Neural progenitor cell (in vitro differentiated cells): ENCODE data around the gene UBAC1. TPM values are rescaled to one million over a fixed set of nuclear protein-coding genes. Genes with fewer than 3 reads are reported as not detected.
A peak's percentile ranks its signal among the peaks of the same experiment; 100 is the strongest.
"Not testable (repeated sequence)": the region's sequence is repeated elsewhere in the genome, so short reads cannot be mapped to it uniquely, and the experiment has no call there.

Experiments
- DNase-seq: peaks from one replicate; pipeline ENCODE4 v3.0.0-alpha.2; 2016; ENCODE audit warnings: low spot score
- H2AFZ ChIP-seq: fragments of 200-600 bp; sonication (generic); replicated peaks from 2 replicates; pipeline ENCODE4 v1.6.1; 2016; ENCODE audit warnings: antibody characterized with exemption
- H3F3A ChIP-seq: fragments of 200-600 bp; sonication (generic); 2 replicates; pipeline ENCODE4 v1.6.1; 2016; ENCODE audit warnings: antibody characterized with exemption, low read depth
- H3K27ac ChIP-seq: fragments of 200-600 bp; sonication (generic); 2 replicates; pipeline ENCODE4 v1.5.1; 2016; ENCODE audit warnings: mild to moderate bottlenecking
- H3K27me3 ChIP-seq: fragments of 200-600 bp; sonication (generic); 2 replicates; pipeline ENCODE4 v1.6.1; 2016; ENCODE audit warnings: mild to moderate bottlenecking, moderate library complexity
- H3K36me3 ChIP-seq: fragments of 200-600 bp; sonication (generic); 2 replicates; pipeline ENCODE4 v1.5.1; 2016
- H3K4me1 ChIP-seq: fragments of 200-600 bp; sonication (generic); 2 replicates; pipeline ENCODE4 v1.6.1; 2016; ENCODE audit warnings: mixed run types
- H3K4me2 ChIP-seq: fragments of 200-600 bp; sonication (generic); 2 replicates; pipeline ENCODE4 v1.6.1; 2016
- H3K4me3 ChIP-seq: fragments of 200-600 bp; sonication (generic); 2 replicates; pipeline ENCODE4 v1.5.1; 2016
- H3K79me2 ChIP-seq: fragments of 200-600 bp; sonication (generic); 2 replicates; pipeline ENCODE4 v1.6.1; 2016; ENCODE audit warnings: low read depth
- H3K9ac ChIP-seq: fragments of 200-600 bp; sonication (generic); 2 replicates; pipeline ENCODE4 v1.6.1; 2016
- H3K9me3 ChIP-seq: fragments of 200-600 bp; sonication (generic); 2 replicates; pipeline ENCODE4 v1.5.1; 2016; ENCODE audit warnings: low read depth
- H4K20me1 ChIP-seq: fragments of 200-600 bp; sonication (generic); 2 replicates; pipeline ENCODE4 v1.6.1; 2016; ENCODE audit warnings: low read depth
- H3K27ac Mint-ChIP-seq: 3 replicates; pipeline ENCODE4 v1.8.0; 2021; ENCODE audit warnings: mixed read lengths
- H3K27me3 Mint-ChIP-seq: 2 replicates; pipeline ENCODE4 v1.8.0; 2022; ENCODE audit warnings: low read depth, mild to moderate bottlenecking, inconsistent platforms, moderate library complexity, mixed read lengths; ENCODE audit not compliant: insufficient read depth
- H3K36me3 Mint-ChIP-seq: 3 replicates; pipeline ENCODE4 v1.8.0; 2021; ENCODE audit warnings: mixed read lengths
- H3K4me1 Mint-ChIP-seq: 3 replicates; pipeline ENCODE4 v1.8.0; 2021; ENCODE audit warnings: mixed read lengths
- H3K4me3 Mint-ChIP-seq: 3 replicates; pipeline ENCODE4 v1.8.0; 2021; ENCODE audit warnings: mild to moderate bottlenecking, moderate library complexity, mixed read lengths
- H3K9me3 Mint-ChIP-seq: 3 replicates; pipeline ENCODE4 v1.8.0; 2020; ENCODE audit warnings: mixed read lengths
- EZH2 ChIP-seq: fragments of 200-600 bp; sonication (generic); IDR thresholded peaks from 2 replicates; pipeline ENCODE4 v1.6.1; 2017; ENCODE audit warnings: antibody characterized with exemption, mild to moderate bottlenecking, moderate library complexity
- EZH2phosphoT487 ChIP-seq: fragments of 200-600 bp; sonication (generic); IDR thresholded peaks from 2 replicates; pipeline ENCODE4 v1.6.1; 2017; ENCODE audit warnings: antibody characterized with exemption
- total RNA-seq: library from RNA; depleted of rRNA; stranded (reverse); fragments of >200 nt; gene quantifications from 2 replicates; pipeline ENCODE4 v1.2.3, GENCODE V29; 2015; ENCODE audit warnings: low replicate concordance
- TF ChIP-seq, protein P1 (sequence below): fragments of 200-600 bp; sonication (generic); IDR thresholded peaks from 2 replicates; pipeline ENCODE4 v1.5.1; 2017; ENCODE audit warnings: antibody characterized with exemption, mild to moderate bottlenecking

Gene UBAC1
- total RNA-seq, 1 donor from 2014 or later: 66.0 TPM

DNA sequence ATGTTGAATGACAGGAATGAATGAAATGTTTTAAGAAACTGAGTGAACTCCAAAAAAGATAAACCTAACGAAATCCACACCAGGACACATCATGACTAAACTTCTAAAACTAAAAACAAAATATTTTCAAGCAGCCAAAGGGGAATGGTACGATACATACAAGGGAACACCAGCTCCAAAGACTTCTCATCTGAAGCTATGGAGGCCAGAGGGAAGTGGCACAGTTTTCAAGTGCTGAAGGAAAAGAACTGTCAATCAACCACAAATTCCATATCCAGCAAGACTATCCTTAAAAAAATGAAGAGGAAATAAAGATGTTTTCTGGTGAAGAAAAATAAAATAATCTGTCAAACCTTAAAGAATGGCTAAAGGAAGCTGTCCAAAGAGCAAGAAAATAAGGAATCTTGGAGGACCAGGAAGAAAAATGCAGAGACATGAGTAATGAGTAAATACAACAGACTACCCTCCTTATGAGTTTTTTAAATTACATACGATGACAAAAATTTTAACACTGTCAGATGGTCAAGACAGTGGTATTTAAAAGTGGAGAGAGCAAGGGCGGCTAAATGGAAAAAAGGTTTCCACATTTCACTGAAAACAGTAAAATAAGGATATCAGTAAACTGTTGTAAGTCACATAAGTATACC is 65.8 kb downstream of the UBAC1 start:
- Histone ChIP-seq H3K27ac (no peak overlapping the region), H2AFZ (no peak overlapping the region), H3K4me3 (no peak overlapping the region), H3K9ac (no peak overlapping the region), H3K79me2 (peaks cover 100% of the 10 kb centered on the region), H3K36me3 (peaks cover 22% of the 10 kb centered on the region), H3K4me1 (peaks cover 19% of the 10 kb centered on the region), H4K20me1 (peaks cover 63% of the 10 kb centered on the region), H3K27me3 (no peaks in the 10 kb centered on the region), H3F3A (peaks cover 9% of the 10 kb centered on the region), H3K9me3 (peaks cover 20% of the 10 kb centered on the region), H3K4me2 (no peak overlapping the region)
- Mint-ChIP-seq H3K9me3 (peaks cover 62% of the 10 kb centered on the region), H3K27ac (no peak overlapping the region), H3K4me1 (peaks cover 18% of the 10 kb centered on the region), H3K36me3 (peaks cover 58% of the 10 kb centered on the region), H3K4me3 (no peak overlapping the region), H3K27me3 (no peaks in the 10 kb centered on the region)
- TF ChIP-seq, protein P1, sequence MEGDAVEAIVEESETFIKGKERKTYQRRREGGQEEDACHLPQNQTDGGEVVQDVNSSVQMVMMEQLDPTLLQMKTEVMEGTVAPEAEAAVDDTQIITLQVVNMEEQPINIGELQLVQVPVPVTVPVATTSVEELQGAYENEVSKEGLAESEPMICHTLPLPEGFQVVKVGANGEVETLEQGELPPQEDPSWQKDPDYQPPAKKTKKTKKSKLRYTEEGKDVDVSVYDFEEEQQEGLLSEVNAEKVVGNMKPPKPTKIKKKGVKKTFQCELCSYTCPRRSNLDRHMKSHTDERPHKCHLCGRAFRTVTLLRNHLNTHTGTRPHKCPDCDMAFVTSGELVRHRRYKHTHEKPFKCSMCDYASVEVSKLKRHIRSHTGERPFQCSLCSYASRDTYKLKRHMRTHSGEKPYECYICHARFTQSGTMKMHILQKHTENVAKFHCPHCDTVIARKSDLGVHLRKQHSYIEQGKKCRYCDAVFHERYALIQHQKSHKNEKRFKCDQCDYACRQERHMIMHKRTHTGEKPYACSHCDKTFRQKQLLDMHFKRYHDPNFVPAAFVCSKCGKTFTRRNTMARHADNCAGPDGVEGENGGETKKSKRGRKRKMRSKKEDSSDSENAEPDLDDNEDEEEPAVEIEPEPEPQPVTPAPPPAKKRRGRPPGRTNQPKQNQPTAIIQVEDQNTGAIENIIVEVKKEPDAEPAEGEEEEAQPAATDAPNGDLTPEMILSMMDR: no peak
- TF ChIP-seq EZH2phosphoT487: no peak
- TF ChIP-seq EZH2: no peak
- DNase-seq: no peak

DNA sequence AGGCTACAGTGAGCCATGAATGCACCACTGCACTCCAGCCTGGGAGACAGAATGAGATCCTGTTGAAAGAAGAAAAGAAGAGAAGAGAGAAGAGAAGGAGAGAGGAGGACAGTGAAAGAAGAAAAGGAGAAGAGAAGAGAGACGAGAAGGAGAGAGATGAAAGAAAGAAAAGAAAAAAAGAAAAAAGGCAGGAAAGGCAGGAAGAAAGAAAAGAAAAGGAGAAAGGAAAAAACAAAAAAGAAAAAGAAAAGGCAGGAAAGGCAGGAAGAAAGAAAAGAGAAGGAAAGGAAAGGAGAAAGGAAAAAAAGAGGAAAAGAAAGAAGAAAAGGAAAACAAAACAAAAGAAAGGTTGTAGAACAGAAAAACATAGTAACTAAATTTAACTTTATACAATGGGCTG is 68.1 kb downstream of the UBAC1 start:
- no peak overlapping the region for H3K4me2 ChIP-seq
- peaks cover 100% of the 10 kb centered on the region for H3K79me2 ChIP-seq
- no peak for DNase-seq
- no peak overlapping the region for H3K9ac ChIP-seq
- no peak overlapping the region for H3K27ac ChIP-seq
- Mint-ChIP-seq H3K4me1 (peaks cover 32% of the 10 kb centered on the region), H3K27me3 (no peaks in the 10 kb centered on the region), H3K4me3 (no peak overlapping the region), H3K9me3 (peaks cover 46% of the 10 kb centered on the region), H3K27ac (no peak overlapping the region), H3K36me3 (peaks cover 41% of the 10 kb centered on the region)
- TF ChIP-seq, protein P1: no peak
- TF ChIP-seq EZH2phosphoT487: no peak
- H3K4me3 ChIP-seq: no peak overlapping the region
- H3K27me3 ChIP-seq: no peaks in the 10 kb centered on the region
- H3K9me3 ChIP-seq: peaks cover 14% of the 10 kb centered on the region
- no peak overlapping the region for H2AFZ ChIP-seq
- H3F3A ChIP-seq: peaks cover 9% of the 10 kb centered on the region
- H3K4me1 ChIP-seq: peaks cover 30% of the 10 kb centered on the region
- peaks cover 15% of the 10 kb centered on the region for H3K36me3 ChIP-seq
- peaks cover 85% of the 10 kb centered on the region for H4K20me1 ChIP-seq

DNA sequence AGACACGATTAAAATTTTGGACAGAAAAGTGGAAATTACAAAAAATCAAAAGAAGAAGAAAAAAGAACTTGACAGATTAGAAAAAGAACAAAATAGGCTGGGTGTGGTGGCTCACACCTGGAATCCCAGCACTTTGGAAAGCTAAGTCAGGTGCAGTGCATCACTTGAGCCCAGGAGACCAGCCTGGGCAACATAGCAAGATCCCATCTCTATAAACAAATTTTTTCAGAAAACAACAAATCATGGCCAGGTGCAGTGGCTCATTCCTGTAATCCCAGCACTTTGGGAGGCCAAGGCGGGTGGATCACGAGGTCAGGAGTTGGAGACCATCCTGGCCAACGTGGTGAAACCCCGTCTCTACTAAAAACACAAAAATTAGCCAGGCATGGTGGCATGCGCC is 68.8 kb downstream of the UBAC1 start:
- Histone ChIP-seq H3K9me3 (peaks cover 14% of the 10 kb centered on the region), H3K4me1 (peaks cover 30% of the 10 kb centered on the region), H4K20me1 (peaks cover 91% of the 10 kb centered on the region), H3K79me2 (peaks cover 100% of the 10 kb centered on the region), H3K36me3 (peaks cover 15% of the 10 kb centered on the region)
- H3K9me3 Mint-ChIP-seq: peaks cover 39% of the 10 kb centered on the region
- not testable (repeated sequence) for H3K4me3 ChIP-seq, H3K4me2 ChIP-seq, H3K4me3 Mint-ChIP-seq, H3K27me3 ChIP-seq, H3F3A ChIP-seq, H2AFZ ChIP-seq, H3K27ac Mint-ChIP-seq, H3K27ac ChIP-seq, H3K27me3 Mint-ChIP-seq, DNase-seq, H3K9ac ChIP-seq
- H3K36me3 Mint-ChIP-seq: peaks cover 35% of the 10 kb centered on the region
- peaks cover 38% of the 10 kb centered on the region for H3K4me1 Mint-ChIP-seq

DNA sequence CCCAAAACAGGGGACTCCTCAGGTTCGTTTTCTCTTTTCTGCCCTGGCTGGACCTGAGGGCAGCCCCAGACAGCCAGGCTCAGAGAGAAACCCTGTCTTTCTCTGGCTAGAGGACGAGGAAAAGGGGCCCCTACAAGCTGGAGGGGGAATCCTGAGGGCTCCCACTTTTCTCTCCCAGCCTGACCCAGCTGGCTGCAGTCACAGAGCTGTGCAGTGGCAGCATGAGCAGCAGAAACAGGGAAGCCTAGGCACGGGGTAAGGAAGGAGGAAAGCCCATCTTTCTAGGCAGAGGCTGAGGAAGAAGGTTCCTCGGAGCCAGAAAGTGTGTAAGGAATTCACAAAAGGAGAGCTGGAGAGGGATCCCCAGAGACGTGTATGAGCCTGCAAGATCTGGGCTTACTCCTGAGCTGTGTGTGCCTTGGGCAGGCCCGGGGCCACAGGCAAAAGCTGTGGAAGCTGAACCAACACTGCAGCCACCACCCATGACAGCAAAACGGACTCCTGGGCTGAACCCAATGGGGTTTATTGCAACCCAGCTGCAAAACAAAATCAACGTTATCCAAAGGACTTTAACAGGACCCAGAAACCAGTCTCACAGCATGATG is 70.0 kb downstream of the UBAC1 start:
- no peak for DNase-seq
- Mint-ChIP-seq H3K4me3 (no peak overlapping the region), H3K4me1 (peaks cover 50% of the 10 kb centered on the region), H3K27me3 (peaks cover 3% of the 10 kb centered on the region), H3K36me3 (peaks cover 29% of the 10 kb centered on the region), H3K9me3 (peaks cover 29% of the 10 kb centered on the region), H3K27ac (no peak overlapping the region)
- Histone ChIP-seq H3K9ac (peak overlapping the region; percentile 40), H3K27ac (peak overlapping the region; percentile 51), H3F3A (peaks cover 9% of the 10 kb centered on the region), H3K4me2 (peak overlapping the region; percentile 21), H3K36me3 (peaks cover 15% of the 10 kb centered on the region), H3K27me3 (no peaks in the 10 kb centered on the region), H3K4me3 (no peak overlapping the region), H3K9me3 (peaks cover 14% of the 10 kb centered on the region), H3K4me1 (peaks cover 30% of the 10 kb centered on the region), H2AFZ (no peak overlapping the region), H3K79me2 (peaks cover 100% of the 10 kb centered on the region), H4K20me1 (peaks cover 99% of the 10 kb centered on the region)
- TF ChIP-seq, protein P1: no peak
- no peak for TF ChIP-seq EZH2
- no peak for TF ChIP-seq EZH2phosphoT487
